Liver (tissue), 3 donors: Measurements from ENCODE around the gene MRM1.
A peak's percentile ranks its signal among the peaks of the same experiment; 100 is the strongest.

Source experiments
- CTCF ChIP-seq: fragments of 150-350 bp; IDR thresholded peaks from 2 replicates; pipeline ENCODE4 v1.5.1; 2017; ENCODE audit warnings: improper control_type of control experiment, low read depth, low read length; ENCODE audit not compliant: missing input control
- FOXA1 ChIP-seq: IDR thresholded peaks from 2 replicates; pipeline ENCODE4 v1.6.1; 2016; ENCODE audit warnings: antibody characterized with exemption
- MAX ChIP-seq: IDR thresholded peaks from 2 replicates; pipeline ENCODE4 v1.6.1; 2016; ENCODE audit warnings: antibody characterized with exemption
- NR2F2 ChIP-seq: IDR thresholded peaks from 2 replicates; pipeline ENCODE4 v1.6.1; 2016; ENCODE audit warnings: antibody characterized with exemption
- donor health status: healthy.
- donor health status: healthy.

GRCh38 chr17:36602924-36603384, 1.6 kb downstream of the MRM1 start:
- TF ChIP-seq CTCF (peak; percentile 62), MAX (no peak), FOXA1 (no peak), NR2F2 (no peak)
